CD14-positive monocyte (primary cell): ENCODE results near the gene IKZF2. TPM values are rescaled to one million over a fixed set of nuclear protein-coding genes. Genes with fewer than 3 reads are reported as not detected.

Experiments used
- DNase-seq, 3 donors: peaks; one replicate each; pipeline ENCODE4 v3.0.0-alpha.2; 2011 to 2022
- H2AFZ ChIP-seq: 2 replicates; pipeline ENCODE4 v1.6.0; 2012; ENCODE audit warnings: mild to moderate bottlenecking, low read depth, low read length, inconsistent platforms; ENCODE audit not compliant: insufficient read depth, poor library complexity, severe bottlenecking
- H3K27ac ChIP-seq, 2 donors: 1 replicate in 1 of 2; 2 replicates in 1 of 2; pipeline ENCODE4 v1.5.1; 2012 to 2013; ENCODE audit warnings: low read length in 2 of 2, control low read depth in 1 of 2, inconsistent platforms in 1 of 2, low read depth in 1 of 2, mild to moderate bottlenecking in 1 of 2
- H3K27me3 ChIP-seq, 2 donors: one replicate each; pipeline versions ENCODE4 v1.6.0 to v1.6.1; 2011 to 2013; ENCODE audit warnings: low read length in 2 of 2; ENCODE audit not compliant: control insufficient read depth in 2 of 2, insufficient read depth in 2 of 2
- H3K36me3 ChIP-seq, 2 donors: replicated peaks in 1 of 2; 1 replicate in 1 of 2; 2 replicates in 1 of 2; pipeline versions ENCODE4 v1.5.1 to v1.6.1; 2012 to 2013; ENCODE audit warnings: low read length in 2 of 2, control low read depth in 1 of 2, inconsistent platforms in 1 of 2, mild to moderate bottlenecking in 1 of 2; ENCODE audit not compliant: insufficient read depth in 2 of 2, control insufficient read depth in 1 of 2
- H3K4me1 ChIP-seq, 2 donors: 1 replicate in 1 of 2; 2 replicates in 1 of 2; pipeline versions ENCODE4 v1.5.1 to v1.6.1; 2012 to 2013; ENCODE audit warnings: low read length in 2 of 2, control low read depth in 1 of 2, inconsistent platforms in 1 of 2, mild to moderate bottlenecking in 1 of 2, moderate library complexity in 1 of 2; ENCODE audit not compliant: insufficient read depth in 2 of 2, control insufficient read depth in 1 of 2
- H3K4me2 ChIP-seq: replicated peaks from 2 replicates; pipeline ENCODE3; 2012; ENCODE audit warnings: low read length, moderate library complexity, mild to moderate bottlenecking; ENCODE audit not compliant: poor library complexity, severe bottlenecking; ENCODE audit errors: extremely low read depth
- H3K4me3 ChIP-seq, 3 experiments: fragments of 200-600 bp in 1 of 3; sonication (generic) in 1 of 3; replicated peaks in 1 of 3; 1 replicate in 2 of 3; 2 replicates in 1 of 3; pipeline ENCODE4 v1.5.1; 2011 to 2013; ENCODE audit warnings: low read length in 3 of 3, mild to moderate bottlenecking in 3 of 3, control low read depth in 2 of 3, low read depth in 2 of 3, inconsistent platforms in 1 of 3, moderate library complexity in 1 of 3
- H3K79me2 ChIP-seq: 2 replicates; pipeline ENCODE4 v1.6.0; 2012; ENCODE audit warnings: mild to moderate bottlenecking, control low read depth, inconsistent platforms, low read length, moderate library complexity; ENCODE audit not compliant: insufficient read depth
- H3K9ac ChIP-seq: 2 replicates; pipeline ENCODE4 v1.6.0; 2017; ENCODE audit warnings: low read length, mild to moderate bottlenecking; ENCODE audit not compliant: insufficient read depth, poor library complexity, severe bottlenecking
- H3K9me3 ChIP-seq, 2 donors: replicated peaks in 1 of 2; 1 replicate in 1 of 2; 2 replicates in 1 of 2; pipeline versions ENCODE4 v1.5.1 to v1.6.1; 2012 to 2013; ENCODE audit warnings: low read length in 2 of 2, control low read depth in 1 of 2; ENCODE audit not compliant: control insufficient read depth in 1 of 2, insufficient read depth in 1 of 2
- H4K20me1 ChIP-seq: 2 replicates; pipeline ENCODE4 v1.6.0; 2012; ENCODE audit warnings: mild to moderate bottlenecking, low read length, control low read depth, moderate library complexity; ENCODE audit not compliant: insufficient read depth
- H3K27ac Mint-ChIP-seq, 7 donors: one replicate each; pipeline ENCODE4 v1.8.0; 2020; ENCODE audit warnings: mild to moderate bottlenecking in 7 of 7, mixed read lengths in 7 of 7, moderate library complexity in 6 of 7, inconsistent platforms in 2 of 7
- H3K27me3 Mint-ChIP-seq, 3 donors: one replicate each; pipeline ENCODE4 v1.8.0; 2021 to 2022; ENCODE audit warnings: low read depth in 3 of 3, mild to moderate bottlenecking in 3 of 3, mixed read lengths in 3 of 3, moderate library complexity in 3 of 3, inconsistent platforms in 1 of 3
- H3K36me3 Mint-ChIP-seq, 2 donors: one replicate each; pipeline ENCODE4 v1.8.0; 2020; ENCODE audit warnings: mixed read lengths in 2 of 2, inconsistent platforms in 1 of 2, mild to moderate bottlenecking in 1 of 2
- H3K4me1 Mint-ChIP-seq: one replicate; pipeline ENCODE4 v1.8.0; 2020; ENCODE audit warnings: mild to moderate bottlenecking, mixed read lengths
- H3K4me3 Mint-ChIP-seq, 2 donors: one replicate each; pipeline ENCODE4 v1.8.0; 2020; ENCODE audit warnings: mild to moderate bottlenecking in 2 of 2, mixed read lengths in 2 of 2, moderate library complexity in 1 of 2
- H3K9me3 Mint-ChIP-seq, 7 donors: one replicate each; pipeline ENCODE4 v1.8.0; 2020 to 2022; ENCODE audit warnings: mixed read lengths in 7 of 7, mild to moderate bottlenecking in 6 of 7, moderate library complexity in 6 of 7, inconsistent platforms in 2 of 7
- WGBS: methylation state at CpG from one replicate; pipeline ENCODE4 v1.1.5; 2013; ENCODE audit warnings: missing lambda C conversion rate; ENCODE audit not compliant: insufficient coverage; 5-methylcytosine and 5-hydroxymethylcytosine counted together
- intact Hi-C, 2 donors: fragments of 100-400 bp; cut with micrococcal nuclease; formaldehyde crosslinking; loops; one replicate each; pipeline versions ENCODE4 v1.15.0 to v1.15.1; 2023
- polyA plus RNA-seq, 3 donors: library from polyadenylated mRNA; depleted of rRNA in 1 of 3; unstranded in 2 of 3; stranded (reverse) in 1 of 3; fragments of 300-500 nt in 2 of 3; fragments of >200 nt in 1 of 3; fragmentation: Illumina TruSeq in 2 of 3; gene quantifications; 1 replicate in 2 of 3; 2 replicates in 1 of 3; pipeline ENCODE4 v1.2.3, GENCODE V29; 2012 to 2021
- TF ChIP-seq, protein P1 (sequence below): fragments of 200-600 bp; IDR thresholded peaks from one replicate; pipeline ENCODE4 v1.8.0; 2022; ENCODE audit warnings: antibody characterized with exemption, mild to moderate bottlenecking

IKZF2 gene
- polyA plus RNA-seq, 3 donors = 0.10 to 0.12 (median 0.11) TPM

DNA sequence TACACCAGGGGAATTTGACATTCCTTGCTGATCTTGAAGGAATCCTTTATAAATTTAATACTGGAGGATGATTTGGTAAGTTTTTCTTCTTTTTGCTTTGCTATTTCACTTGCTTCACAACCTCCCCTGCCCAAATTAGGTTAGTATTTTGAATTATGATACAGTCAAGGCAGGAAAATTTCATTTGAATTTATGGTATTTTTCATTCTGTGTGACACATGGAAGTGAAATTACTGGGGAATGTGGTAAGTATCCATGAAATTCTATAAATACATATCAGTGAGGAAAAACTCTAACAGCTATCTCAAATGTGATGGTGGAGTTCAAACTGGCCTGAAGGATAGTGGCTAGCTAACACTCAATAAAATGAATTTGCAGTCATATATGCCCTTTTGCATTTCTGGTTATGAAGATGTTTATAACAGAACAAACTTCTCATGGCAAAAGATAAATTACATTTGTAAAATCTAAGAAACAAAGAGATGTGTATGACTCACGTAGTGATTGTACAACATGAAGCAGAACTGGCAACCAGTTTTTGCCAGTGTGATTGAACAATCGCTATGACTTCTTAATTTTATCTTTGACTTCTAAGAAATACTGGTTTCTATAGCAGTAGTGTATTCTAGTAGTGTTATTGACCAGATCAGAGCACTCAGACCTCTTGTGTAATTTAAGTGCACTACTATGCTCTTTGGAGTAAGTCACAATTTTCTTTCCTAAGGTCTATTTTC is 152.6 kb downstream of the IKZF2 start:
- no peak overlapping the region for H3K27ac ChIP-seq
- TF ChIP-seq, protein P1, sequence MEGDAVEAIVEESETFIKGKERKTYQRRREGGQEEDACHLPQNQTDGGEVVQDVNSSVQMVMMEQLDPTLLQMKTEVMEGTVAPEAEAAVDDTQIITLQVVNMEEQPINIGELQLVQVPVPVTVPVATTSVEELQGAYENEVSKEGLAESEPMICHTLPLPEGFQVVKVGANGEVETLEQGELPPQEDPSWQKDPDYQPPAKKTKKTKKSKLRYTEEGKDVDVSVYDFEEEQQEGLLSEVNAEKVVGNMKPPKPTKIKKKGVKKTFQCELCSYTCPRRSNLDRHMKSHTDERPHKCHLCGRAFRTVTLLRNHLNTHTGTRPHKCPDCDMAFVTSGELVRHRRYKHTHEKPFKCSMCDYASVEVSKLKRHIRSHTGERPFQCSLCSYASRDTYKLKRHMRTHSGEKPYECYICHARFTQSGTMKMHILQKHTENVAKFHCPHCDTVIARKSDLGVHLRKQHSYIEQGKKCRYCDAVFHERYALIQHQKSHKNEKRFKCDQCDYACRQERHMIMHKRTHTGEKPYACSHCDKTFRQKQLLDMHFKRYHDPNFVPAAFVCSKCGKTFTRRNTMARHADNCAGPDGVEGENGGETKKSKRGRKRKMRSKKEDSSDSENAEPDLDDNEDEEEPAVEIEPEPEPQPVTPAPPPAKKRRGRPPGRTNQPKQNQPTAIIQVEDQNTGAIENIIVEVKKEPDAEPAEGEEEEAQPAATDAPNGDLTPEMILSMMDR = no peak
- H2AFZ ChIP-seq = no peak overlapping the region
- no peak overlapping the region for H3K9ac ChIP-seq
- WGBS = no CpG with 5 or more reads among the region's 2 CpGs
- intact Hi-C loops = no loop called here
- H3K27me3 ChIP-seq = no peaks in the 10 kb centered on the region
- Mint-ChIP-seq H3K27me3 (no peaks in the 10 kb centered on the region), H3K4me3 (no peak overlapping the region), H3K4me1 (peaks cover 5% of the 10 kb centered on the region), H3K27ac (no peak overlapping the region), H3K36me3 (no peaks in the 10 kb centered on the region), H3K9me3 (peaks cover 0 to 2% (median 0%) of the 10 kb centered on the region in 7 donors)
- H3K36me3 ChIP-seq = no peaks in the 10 kb centered on the region
- no peaks in the 10 kb centered on the region for H3K4me1 ChIP-seq
- no peak overlapping the region for H3K4me3 ChIP-seq
- H3K9me3 ChIP-seq = no peaks in the 10 kb centered on the region
- H3K4me2 ChIP-seq = no peak overlapping the region
- H4K20me1 ChIP-seq = no peaks in the 10 kb centered on the region
- no peak for DNase-seq
- no peaks in the 10 kb centered on the region for H3K79me2 ChIP-seq

GRCh38 chr2:212997526-212998020 is 153.8 kb downstream of the IKZF2 start:
- Histone ChIP-seq H3K27ac (no peak overlapping the region), H3K27me3 (no peaks in the 10 kb centered on the region), H3K9me3 (no peaks in the 10 kb centered on the region), H2AFZ (no peak overlapping the region), H4K20me1 (no peaks in the 10 kb centered on the region), H3K4me1 (no peaks in the 10 kb centered on the region), H3K9ac (no peak overlapping the region), H3K4me3 (no peak overlapping the region), H3K36me3 (no peaks in the 10 kb centered on the region), H3K79me2 (no peaks in the 10 kb centered on the region), H3K4me2 (no peak overlapping the region)
- Mint-ChIP-seq H3K27me3 (peaks cover 0 to 2% (median 0%) of the 10 kb centered on the region in 3 donors), H3K4me3 (no peak overlapping the region), H3K27ac (no peak overlapping the region), H3K36me3 (no peaks in the 10 kb centered on the region), H3K9me3 (peaks cover 0 to 2% (median 0%) of the 10 kb centered on the region in 7 donors), H3K4me1 (peaks cover 5% of the 10 kb centered on the region)
- DNase-seq = no peak
- 100% methylated on average over 2 of the region's 3 CpGs for WGBS
- intact Hi-C loops = no loop called here
- TF ChIP-seq, protein P1 = no peak
